SU-DHL-6 (cell line): ENCODE results near the gene KCNG4.

Experiments
- CTCF ChIP-seq: fragments of 200-600 bp; sonication (generic); IDR thresholded peaks from one replicate; pipeline ENCODE4 v1.5.1; 2017; ENCODE audit warnings: antibody characterized with exemption, mild to moderate bottlenecking, low read length, moderate library complexity; ENCODE audit not compliant: insufficient read depth, poor library complexity, severe bottlenecking
- EZH2phosphoT487 ChIP-seq: fragments of 200-600 bp; sonication (generic), shearing (Covaris generic); conservative IDR thresholded peaks from 2 replicates; pipeline ENCODE4 v1.6.1; 2018; ENCODE audit warnings: mild to moderate bottlenecking, antibody characterized with exemption, low read length, moderate library complexity, mixed read lengths

DNA sequence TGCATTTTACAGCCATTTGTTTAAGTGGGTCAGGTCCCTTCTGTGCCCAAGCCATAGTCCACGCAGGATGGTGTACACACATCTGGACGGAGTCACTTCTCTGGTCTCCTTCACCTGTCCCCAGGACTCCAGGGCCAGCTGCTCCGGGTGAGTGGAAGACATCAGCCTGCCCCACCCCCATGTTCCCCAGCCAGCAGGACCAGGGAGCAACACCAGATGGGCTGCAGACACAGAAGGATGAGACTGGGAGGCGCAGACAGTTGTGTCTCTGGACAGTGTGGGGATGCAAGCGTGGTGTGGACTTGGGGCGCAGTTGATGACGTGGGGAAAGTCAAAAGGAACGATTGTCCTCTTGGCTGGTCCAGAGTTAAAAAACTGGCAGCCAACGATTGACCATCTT lies 30.3 kb upstream of the KCNG4 start:
- TF ChIP-seq CTCF = no peak
- no peak for TF ChIP-seq EZH2phosphoT487
